ENCODE results near the gene RBMY1A1.

GRCh38 chrY:21592059-21592458 is 57.4 kb downstream of the RBMY1A1 start:
- no peak for TF ChIP-seq CTCF (IDR thresholded peaks at IDR 0.05)
- no peak for TF ChIP-seq POLR2AphosphoS5 (IDR thresholded peaks at IDR 0.05; ENCODE audit: insufficient read depth in 1 of 2, low read depth in 1 of 2)

All from vagina (tissue), 2 donors.